Neural crest cell (in vitro differentiated cells): ENCODE results near the gene RAB6A. TPM values are rescaled to one million over a fixed set of nuclear protein-coding genes. Genes with fewer than 3 reads are reported as not detected.

Experiments
- DNase-seq: peaks from one replicate; pipeline ENCODE4 v3.0.0; 2021; ENCODE audit warnings: low read depth, mixed read lengths, low spot score
- H3K27ac Mint-ChIP-seq: one replicate; pipeline ENCODE4 v1.8.0; 2021; ENCODE audit warnings: mild to moderate bottlenecking, mixed read lengths; ENCODE audit not compliant: unreplicated experiment
- H3K27me3 Mint-ChIP-seq: 2 replicates; pipeline ENCODE4 v1.8.0; 2021; ENCODE audit warnings: low read depth, mild to moderate bottlenecking, mixed read lengths
- H3K36me3 Mint-ChIP-seq: 2 replicates; pipeline ENCODE4 v1.8.0; 2021; ENCODE audit warnings: low read depth, mild to moderate bottlenecking, mixed read lengths
- H3K4me1 Mint-ChIP-seq: 2 replicates; pipeline ENCODE4 v1.8.0; 2021; ENCODE audit warnings: mixed read lengths
- H3K4me3 Mint-ChIP-seq: one replicate; pipeline ENCODE4 v1.8.0; 2021; ENCODE audit warnings: mild to moderate bottlenecking, mixed read lengths
- H3K9me3 Mint-ChIP-seq: 2 replicates; pipeline ENCODE4 v1.8.0; 2021; ENCODE audit warnings: mixed read lengths
- CTCF ChIP-seq: fragments of 200-600 bp; sonication (generic); conservative IDR thresholded peaks from 2 replicates; pipeline ENCODE4 v1.5.0; 2021; ENCODE audit warnings: antibody characterized with exemption, mild to moderate bottlenecking
- long read RNA-seq: library from polyadenylated mRNA; unstranded; transcript quantifications from one replicate; pipeline ENCODE4 v2.0.0, GENCODE V29; 2020
- total RNA-seq: library from RNA; stranded (reverse); gene quantifications from 2 replicates; pipeline ENCODE4 v1.2.1, GENCODE V29; 2021

Gene RAB6A
- 75.0 and 85.9 TPM in 2 replicates for total RNA-seq
- long read RNA-seq, transcript RAB6A-202 (8 exons, 3,085 nt): major isoform, 13 of 54 reads
- long read RNA-seq, transcript RAB6A-201 (8 exons, 3,389 nt): minor isoform, 5 of 54 reads
- long read RNA-seq, partial matches to known transcripts: 1 of 54 reads
- long read RNA-seq, other reads (novel, unspliced or antisense): 35 of 54 reads

- Mint-ChIP-seq H3K4me3 (peak within 1 kb of the TSS; percentile 98), H3K4me1 (peaks cover 35% of the 10 kb centered on the region), H3K36me3 (no peaks in the 10 kb centered on the region), H3K27ac (peak within 1 kb of the TSS; percentile 94), H3K9me3 (no peaks in the 10 kb centered on the region), H3K27me3 (no peaks in the 10 kb centered on the region)
- peak; percentile 98 for DNase-seq
- peak; percentile 50 for TF ChIP-seq CTCF
Measured at GRCh38 chr11:73760679-73761402, at the start of gene RAB6A. TSS of gene RAB6A (minus strand) at chr11:73761074. CDS start at chr11:73760635, 439 bp downstream.

- no peak overlapping the region for H3K4me3 Mint-ChIP-seq
- no peaks in the 10 kb centered on the region for H3K4me1 Mint-ChIP-seq
- TF ChIP-seq CTCF: no peak
- H3K36me3 Mint-ChIP-seq: peaks cover 8% of the 10 kb centered on the region
- no peaks in the 10 kb centered on the region for H3K27me3 Mint-ChIP-seq
- DNase-seq: no peak
- H3K27ac Mint-ChIP-seq: no peak overlapping the region
- no peaks in the 10 kb centered on the region for H3K9me3 Mint-ChIP-seq
Measured at GRCh38 chr11:73810637-73811036, 49.8 kb upstream of the RAB6A start.

GRCh38 chr11:73808052-73808451 lies 47.2 kb upstream of the RAB6A start:
- no peaks in the 10 kb centered on the region for H3K9me3 Mint-ChIP-seq
- no peaks in the 10 kb centered on the region for H3K27me3 Mint-ChIP-seq
- no peak overlapping the region for H3K4me3 Mint-ChIP-seq
- no peaks in the 10 kb centered on the region for H3K4me1 Mint-ChIP-seq
- H3K36me3 Mint-ChIP-seq: peaks cover 10% of the 10 kb centered on the region
- H3K27ac Mint-ChIP-seq: no peak overlapping the region
- no peak for TF ChIP-seq CTCF
- DNase-seq: no peak

- peaks cover 10% of the 10 kb centered on the region for H3K36me3 Mint-ChIP-seq
- H3K4me1 Mint-ChIP-seq: no peaks in the 10 kb centered on the region
- no peak for DNase-seq
- no peak overlapping the region for H3K4me3 Mint-ChIP-seq
- no peaks in the 10 kb centered on the region for H3K27me3 Mint-ChIP-seq
- no peaks in the 10 kb centered on the region for H3K9me3 Mint-ChIP-seq
- H3K27ac Mint-ChIP-seq: no peak overlapping the region
- TF ChIP-seq CTCF: no peak
Measured at GRCh38 chr11:73804712-73805111, 43.8 kb upstream of the RAB6A start.

GRCh38 chr11:73801136-73801535 lies 40.3 kb upstream of the RAB6A start:
- no peaks in the 10 kb centered on the region for H3K4me1 Mint-ChIP-seq
- TF ChIP-seq CTCF: no peak
- H3K27ac Mint-ChIP-seq: no peak overlapping the region
- no peaks in the 10 kb centered on the region for H3K9me3 Mint-ChIP-seq
- H3K27me3 Mint-ChIP-seq: no peaks in the 10 kb centered on the region
- H3K4me3 Mint-ChIP-seq: no peak overlapping the region
- DNase-seq: no peak
- peaks cover 2% of the 10 kb centered on the region for H3K36me3 Mint-ChIP-seq
